ENCODE results near the gene UBAP1. TPM values are rescaled to one million over a fixed set of nuclear protein-coding genes. Genes with fewer than 3 reads are reported as not detected.

UBAP1 gene
- total and polyA plus RNA-seq, 2 of the 4 experiments (the other 2 are of a cell fraction): 30.6 to 37.0 TPM

GRCh38 chr9:34157318-34157717, 21.5 kb upstream of the UBAP1 start:
- Histone ChIP-seq H3K4me1 (ENCODE audit: control insufficient read depth, insufficient read depth, low read length) (peaks cover 4% of the 10 kb centered on the region), H2BK15ac (ENCODE audit: low read depth, low read length) (peak overlapping the region; percentile 63; the same call in 1 of the 3 replicates), H4K8ac (ENCODE audit: low read depth in 2 of 2, low read length in 2 of 2) (no peak overlapping the region), H2BK5ac (ENCODE audit: low read depth, low read length, poor library complexity, severe bottlenecking) (no peak overlapping the region), H3K4me2 (ENCODE audit: low read depth, low read length) (no peak overlapping the region), H3K4me3 (ENCODE audit: insufficient read depth, low read depth, low read length) (no peak overlapping the region), H2BK20ac (ENCODE audit: low read depth, low read length) (peak overlapping the region; percentile 5; the same call in 1 of the 2 replicates), H3K56ac (ENCODE audit: extremely low read depth, insufficient read depth, low read length) (no peak overlapping the region), H3K9me1 (ENCODE audit: insufficient read depth, low read length) (peaks cover 3% of the 10 kb centered on the region; the same call in 1 of the 2 replicates), H4K91ac (ENCODE audit: insufficient read depth, low read depth, low read length) (no peak overlapping the region; the same call in 1 of the 2 replicates), H3K18ac (ENCODE audit: low read depth, low read length) (peak overlapping the region; percentile 53; the same call in 1 of the 2 replicates), H4K5ac (ENCODE audit: low read depth, low read length) (peak overlapping the region; percentile 37; the same call in 1 of the 2 replicates), H3K23ac (ENCODE audit: low read depth, low read length) (no peak overlapping the region; the same call in 1 of the 2 replicates), H3K9ac (ENCODE audit: low read depth, low read length) (no peak overlapping the region), H3K36me3 (ENCODE audit: control insufficient read depth, insufficient read depth, low read length) (no peaks in the 10 kb centered on the region), H2AK9ac (replicated peaks; ENCODE audit: low read depth, low read length, poor library complexity) (no peak overlapping the region), H4K20me1 (ENCODE audit: insufficient read depth, low read length) (no peaks in the 10 kb centered on the region), H3K27ac (ENCODE audit: insufficient read depth, low read length) (no peak overlapping the region), H3K79me1 (ENCODE audit: low read depth in 1 of 2, low read length in 2 of 2) (no peaks in the 10 kb centered on the region), H2BK120ac (ENCODE audit: low read depth, low read length) (no peak overlapping the region), H3K27me3 (ENCODE audit: control insufficient read depth, insufficient read depth, low read length) (no peaks in the 10 kb centered on the region), H3K9me3 (ENCODE audit: control insufficient read depth, insufficient read depth, low read length) (no peaks in the 10 kb centered on the region), H2AK5ac (ENCODE audit: low read depth, low read length) (no peak overlapping the region), H3K4ac (ENCODE audit: low read depth, low read length) (0 out of 2 replicates have a peak overlapping the region, but pooled peaks have one; percentile 4), H3K14ac (replicated peaks; ENCODE audit: low read depth, low read length) (no peak overlapping the region), H2AFZ (replicated peaks; ENCODE audit: low read length, poor library complexity) (no peak overlapping the region)
- no peak for TF ChIP-seq MAFK (IDR thresholded peaks at IDR 0.05; ENCODE audit: low read depth, low read length)
- TF ChIP-seq MAZ (IDR thresholded peaks at IDR 0.05; ENCODE audit: borderline replicate concordance, low read depth, low read length): no peak
- no peak for TF ChIP-seq NFE2L2 (IDR thresholded peaks at IDR 0.05; ENCODE audit: low read depth, low read length)
- TF ChIP-seq RCOR1 (IDR thresholded peaks at IDR 0.05; ENCODE audit: insufficient replicate concordance, low read length): no peak
- no peak for TF ChIP-seq CEBPB (IDR thresholded peaks at IDR 0.05; ENCODE audit: low read depth, low read length)
- no peak for TF ChIP-seq CHD1 (IDR thresholded peaks at IDR 0.05; ENCODE audit: low read depth, low read length)
- TF ChIP-seq RAD21 (IDR thresholded peaks at IDR 0.05; ENCODE audit: low read length): no peak
- no peak for TF ChIP-seq SMC3 (IDR thresholded peaks at IDR 0.05; ENCODE audit: low read depth, low read length)
- no peak for TF ChIP-seq MXI1 (IDR thresholded peaks at IDR 0.05; ENCODE audit: borderline replicate concordance, low read depth, low read length)
- TF ChIP-seq BHLHE40 (IDR thresholded peaks at IDR 0.05; ENCODE audit: low read depth, low read length): no peak
- TF ChIP-seq POLR2A (IDR thresholded peaks at IDR 0.05; ENCODE audit: low read depth, low read length): no peak
- TF ChIP-seq, protein P1, sequence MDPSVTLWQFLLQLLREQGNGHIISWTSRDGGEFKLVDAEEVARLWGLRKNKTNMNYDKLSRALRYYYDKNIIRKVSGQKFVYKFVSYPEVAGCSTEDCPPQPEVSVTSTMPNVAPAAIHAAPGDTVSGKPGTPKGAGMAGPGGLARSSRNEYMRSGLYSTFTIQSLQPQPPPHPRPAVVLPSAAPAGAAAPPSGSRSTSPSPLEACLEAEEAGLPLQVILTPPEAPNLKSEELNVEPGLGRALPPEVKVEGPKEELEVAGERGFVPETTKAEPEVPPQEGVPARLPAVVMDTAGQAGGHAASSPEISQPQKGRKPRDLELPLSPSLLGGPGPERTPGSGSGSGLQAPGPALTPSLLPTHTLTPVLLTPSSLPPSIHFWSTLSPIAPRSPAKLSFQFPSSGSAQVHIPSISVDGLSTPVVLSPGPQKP (IDR thresholded peaks at IDR 0.05; ENCODE audit: borderline replicate concordance, low read depth, low read length): no peak
- TF ChIP-seq, protein P2, sequence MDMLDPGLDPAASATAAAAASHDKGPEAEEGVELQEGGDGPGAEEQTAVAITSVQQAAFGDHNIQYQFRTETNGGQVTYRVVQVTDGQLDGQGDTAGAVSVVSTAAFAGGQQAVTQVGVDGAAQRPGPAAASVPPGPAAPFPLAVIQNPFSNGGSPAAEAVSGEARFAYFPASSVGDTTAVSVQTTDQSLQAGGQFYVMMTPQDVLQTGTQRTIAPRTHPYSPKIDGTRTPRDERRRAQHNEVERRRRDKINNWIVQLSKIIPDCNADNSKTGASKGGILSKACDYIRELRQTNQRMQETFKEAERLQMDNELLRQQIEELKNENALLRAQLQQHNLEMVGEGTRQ (IDR thresholded peaks at IDR 0.05; ENCODE audit: low read depth, low read length): no peak
- TF ChIP-seq, protein P3, sequence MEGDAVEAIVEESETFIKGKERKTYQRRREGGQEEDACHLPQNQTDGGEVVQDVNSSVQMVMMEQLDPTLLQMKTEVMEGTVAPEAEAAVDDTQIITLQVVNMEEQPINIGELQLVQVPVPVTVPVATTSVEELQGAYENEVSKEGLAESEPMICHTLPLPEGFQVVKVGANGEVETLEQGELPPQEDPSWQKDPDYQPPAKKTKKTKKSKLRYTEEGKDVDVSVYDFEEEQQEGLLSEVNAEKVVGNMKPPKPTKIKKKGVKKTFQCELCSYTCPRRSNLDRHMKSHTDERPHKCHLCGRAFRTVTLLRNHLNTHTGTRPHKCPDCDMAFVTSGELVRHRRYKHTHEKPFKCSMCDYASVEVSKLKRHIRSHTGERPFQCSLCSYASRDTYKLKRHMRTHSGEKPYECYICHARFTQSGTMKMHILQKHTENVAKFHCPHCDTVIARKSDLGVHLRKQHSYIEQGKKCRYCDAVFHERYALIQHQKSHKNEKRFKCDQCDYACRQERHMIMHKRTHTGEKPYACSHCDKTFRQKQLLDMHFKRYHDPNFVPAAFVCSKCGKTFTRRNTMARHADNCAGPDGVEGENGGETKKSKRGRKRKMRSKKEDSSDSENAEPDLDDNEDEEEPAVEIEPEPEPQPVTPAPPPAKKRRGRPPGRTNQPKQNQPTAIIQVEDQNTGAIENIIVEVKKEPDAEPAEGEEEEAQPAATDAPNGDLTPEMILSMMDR (conservative IDR thresholded peaks at IDR 0.05; ENCODE audit: low read depth, low read length): no peak
- TF ChIP-seq RFX5 (IDR thresholded peaks at IDR 0.05; ENCODE audit: low read depth, low read length): no peak
- TF ChIP-seq FOS (IDR thresholded peaks at IDR 0.05; ENCODE audit: low read depth, low read length): no peak
- in situ Hi-C loops (cut with MboI; ENCODE audit: low sequenced_read_pairs) (no loop called here), intact Hi-C loops (cut with micrococcal nuclease) (no loop called here), dilution Hi-C loops (cut with HindIII; ENCODE audit: low sequenced_read_pairs, unreplicated experiment) (no loop called here)
- ChIA-PET POLR2A (ENCODE audit: unreplicated experiment) (no interaction called here), CTCF (no interaction called here)
- BruUV-seq (replicated peaks): no TSS peak
- ATAC-seq (ENCODE audit: low read depth): no peak
- DNase-seq: no peak

Data from IMR-90 (cell line).